Suprapubic skin (tissue), 3 donors: Measurements from ENCODE around the gene GALNT2.

Experiments used
- EP300 ChIP-seq: sonication (generic); formaldehyde crosslinking; IDR thresholded peaks from one replicate; pipeline ENCODE4 v1.6.1; 2017; ENCODE audit warnings: antibody characterized with exemption
- POLR2A ChIP-seq, 2 donors: fragments of 450-650 bp; IDR thresholded peaks; one replicate each; pipeline ENCODE4 v1.6.1; 2017; ENCODE audit warnings: antibody characterized with exemption in 2 of 2, mild to moderate bottlenecking in 2 of 2, moderate library complexity in 2 of 2
- TF ChIP-seq, protein P1 (sequence below), 2 donors: fragments of 200-600 bp in 1 of 2; fragments of 450-650 bp in 1 of 2; sonication (generic) in 1 of 2; IDR thresholded peaks; one replicate each; pipeline ENCODE4 v1.5.1; 2016 to 2019; ENCODE audit warnings: antibody characterized with exemption in 2 of 2, mild to moderate bottlenecking in 1 of 2, moderate library complexity in 1 of 2

DNA sequence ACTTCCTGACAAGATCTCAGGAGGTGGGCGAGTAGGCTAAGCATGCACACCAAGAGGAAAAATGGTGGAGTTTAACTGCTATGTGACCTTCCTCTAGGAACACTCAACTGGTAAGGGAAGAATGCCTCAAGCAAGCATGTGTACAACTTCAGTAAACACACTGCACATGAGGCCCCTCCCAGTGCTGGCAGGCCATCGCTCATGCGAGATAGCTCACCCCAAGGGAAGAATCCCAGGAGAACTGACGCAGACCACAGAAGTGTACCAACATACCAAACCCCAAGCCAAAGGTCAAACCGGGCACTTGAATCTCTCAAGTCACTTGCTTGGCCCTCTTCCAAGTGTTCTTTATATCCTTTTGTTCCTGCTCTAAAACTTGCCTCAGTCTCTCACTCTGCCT is 40.5 kb upstream of the GALNT2 start:
- TF ChIP-seq, protein P1, sequence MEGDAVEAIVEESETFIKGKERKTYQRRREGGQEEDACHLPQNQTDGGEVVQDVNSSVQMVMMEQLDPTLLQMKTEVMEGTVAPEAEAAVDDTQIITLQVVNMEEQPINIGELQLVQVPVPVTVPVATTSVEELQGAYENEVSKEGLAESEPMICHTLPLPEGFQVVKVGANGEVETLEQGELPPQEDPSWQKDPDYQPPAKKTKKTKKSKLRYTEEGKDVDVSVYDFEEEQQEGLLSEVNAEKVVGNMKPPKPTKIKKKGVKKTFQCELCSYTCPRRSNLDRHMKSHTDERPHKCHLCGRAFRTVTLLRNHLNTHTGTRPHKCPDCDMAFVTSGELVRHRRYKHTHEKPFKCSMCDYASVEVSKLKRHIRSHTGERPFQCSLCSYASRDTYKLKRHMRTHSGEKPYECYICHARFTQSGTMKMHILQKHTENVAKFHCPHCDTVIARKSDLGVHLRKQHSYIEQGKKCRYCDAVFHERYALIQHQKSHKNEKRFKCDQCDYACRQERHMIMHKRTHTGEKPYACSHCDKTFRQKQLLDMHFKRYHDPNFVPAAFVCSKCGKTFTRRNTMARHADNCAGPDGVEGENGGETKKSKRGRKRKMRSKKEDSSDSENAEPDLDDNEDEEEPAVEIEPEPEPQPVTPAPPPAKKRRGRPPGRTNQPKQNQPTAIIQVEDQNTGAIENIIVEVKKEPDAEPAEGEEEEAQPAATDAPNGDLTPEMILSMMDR (IDR thresholded peaks at IDR 0.05) = no peak
- no peak for TF ChIP-seq POLR2A (IDR thresholded peaks at IDR 0.05)
- no peak for TF ChIP-seq EP300
